Gastroesophageal sphincter (tissue), 4 donors: ENCODE data around the gene CELA2B. TPM values are rescaled to one million over a fixed set of nuclear protein-coding genes. Genes with fewer than 3 reads are reported as not detected.
"Not testable (repeated sequence)": the region's sequence is repeated elsewhere in the genome, so short reads cannot be mapped to it uniquely, and the experiment has no call there.

Experiments
- ATAC-seq: fragments of 150-250 bp; one replicate; pipeline ENCODE4 v1.9.1; 2016; ENCODE audit warnings: mild to moderate bottlenecking, moderate library complexity
- H3K27ac ChIP-seq, 4 donors: fragments of 200-600 bp; sonication (generic) in 3 of 4; 1 replicate in 3 of 4; 2 replicates in 1 of 4; pipeline ENCODE4 v1.5.1; 2016 to 2019
- H3K27me3 ChIP-seq: fragments of 200-600 bp; sonication (generic); one replicate; pipeline ENCODE4 v1.5.1; 2019
- H3K36me3 ChIP-seq, 2 donors: fragments of 200-600 bp; sonication (generic); one replicate each; pipeline ENCODE4 v1.5.1; 2019; ENCODE audit warnings: control low read depth in 1 of 2
- H3K4me1 ChIP-seq, 3 donors: fragments of 200-600 bp; sonication (generic); 1 replicate in 2 of 3; 2 replicates in 1 of 3; pipeline ENCODE4 v1.5.1; 2016 to 2019; ENCODE audit warnings: control low read depth in 2 of 3
- H3K4me3 ChIP-seq, 2 donors: fragments of 200-600 bp; sonication (generic); one replicate each; pipeline ENCODE4 v1.5.1; 2019; ENCODE audit warnings: mild to moderate bottlenecking in 1 of 2, moderate library complexity in 1 of 2
- H3K9me3 ChIP-seq, 3 donors: fragments of 200-600 bp; sonication (generic); one replicate each; pipeline ENCODE4 v1.5.1; 2017 to 2019; ENCODE audit warnings: control low read depth in 2 of 3
- EP300 ChIP-seq: sonication (generic); formaldehyde crosslinking; IDR thresholded peaks from one replicate; pipeline ENCODE4 v1.6.1; 2017; ENCODE audit warnings: antibody characterized with exemption, mild to moderate bottlenecking
- POLR2A ChIP-seq, 2 donors: fragments of 450-650 bp; IDR thresholded peaks; one replicate each; pipeline ENCODE4 v1.6.1; 2017; ENCODE audit warnings: antibody characterized with exemption in 2 of 2, mild to moderate bottlenecking in 2 of 2, moderate library complexity in 1 of 2
- POLR2AphosphoS5 ChIP-seq: sonication (generic); formaldehyde crosslinking; IDR thresholded peaks from one replicate; pipeline ENCODE4 v1.6.1; 2017; ENCODE audit warnings: antibody characterized with exemption
- WGBS, 2 donors: methylation state at CpG; one replicate each; pipeline ENCODE4 v1.1.5; 2018; ENCODE audit warnings: low coverage in 1 of 2; 5-methylcytosine and 5-hydroxymethylcytosine counted together
- total RNA-seq, 4 donors: library from RNA; depleted of rRNA; stranded (reverse); fragments of >200 nt; gene quantifications; one replicate each; pipeline ENCODE4 v1.1.0, GENCODE V29; 2016
- TF ChIP-seq, protein P1 (sequence below), 4 experiments: fragments of 200-600 bp in 2 of 4; fragments of 450-650 bp in 2 of 4; sonication (generic) in 1 of 4; IDR thresholded peaks; one replicate each; pipeline ENCODE4 v1.5.1; 2017 to 2019; ENCODE audit warnings: antibody characterized with exemption in 4 of 4, mild to moderate bottlenecking in 2 of 4, moderate library complexity in 2 of 4

CELA2B gene
- total RNA-seq, 4 donors from 2014 or later = not detected

DNA sequence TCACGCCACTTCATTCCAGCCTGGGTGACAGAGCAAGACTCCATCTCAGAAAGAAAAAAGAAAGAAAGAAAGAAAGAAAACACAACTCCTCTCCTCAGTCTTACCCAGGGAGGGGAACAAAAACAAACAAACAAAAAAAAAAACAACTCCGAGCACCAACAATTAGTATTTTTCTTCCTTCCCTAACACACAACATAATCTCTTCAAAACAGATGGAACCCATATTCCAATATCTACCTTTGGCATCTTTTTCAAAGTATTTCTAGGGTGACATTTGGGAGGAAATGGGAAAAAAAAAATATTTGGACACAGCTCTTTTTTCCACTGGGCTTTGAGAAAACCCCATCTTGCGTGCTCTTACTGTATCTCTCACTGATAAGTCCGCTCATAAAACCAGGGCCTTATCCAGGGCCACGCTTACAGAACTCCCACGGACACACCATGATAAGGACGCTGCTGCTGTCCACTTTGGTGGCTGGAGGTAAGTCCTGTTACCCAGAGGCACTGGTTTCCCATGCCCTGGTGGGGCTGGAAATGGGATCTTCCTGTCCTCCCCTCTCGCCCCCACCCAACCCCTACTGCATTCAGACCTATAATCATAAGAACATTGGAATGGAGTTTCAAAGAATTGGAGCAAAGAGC lies 19.5 kb upstream of the CELA2B start, which contains the start of gene CELA2A:
TSS of gene CELA2A (plus strand) at position 420 of the 642 bp plus-strand sequence. CDS start at position 442, 22 bp downstream.
- 87 to 96% methylated on average over 6 to 8 of the region's 8 CpGs for WGBS, 2 donors
- no peak for TF ChIP-seq EP300
- TF ChIP-seq, protein P1, sequence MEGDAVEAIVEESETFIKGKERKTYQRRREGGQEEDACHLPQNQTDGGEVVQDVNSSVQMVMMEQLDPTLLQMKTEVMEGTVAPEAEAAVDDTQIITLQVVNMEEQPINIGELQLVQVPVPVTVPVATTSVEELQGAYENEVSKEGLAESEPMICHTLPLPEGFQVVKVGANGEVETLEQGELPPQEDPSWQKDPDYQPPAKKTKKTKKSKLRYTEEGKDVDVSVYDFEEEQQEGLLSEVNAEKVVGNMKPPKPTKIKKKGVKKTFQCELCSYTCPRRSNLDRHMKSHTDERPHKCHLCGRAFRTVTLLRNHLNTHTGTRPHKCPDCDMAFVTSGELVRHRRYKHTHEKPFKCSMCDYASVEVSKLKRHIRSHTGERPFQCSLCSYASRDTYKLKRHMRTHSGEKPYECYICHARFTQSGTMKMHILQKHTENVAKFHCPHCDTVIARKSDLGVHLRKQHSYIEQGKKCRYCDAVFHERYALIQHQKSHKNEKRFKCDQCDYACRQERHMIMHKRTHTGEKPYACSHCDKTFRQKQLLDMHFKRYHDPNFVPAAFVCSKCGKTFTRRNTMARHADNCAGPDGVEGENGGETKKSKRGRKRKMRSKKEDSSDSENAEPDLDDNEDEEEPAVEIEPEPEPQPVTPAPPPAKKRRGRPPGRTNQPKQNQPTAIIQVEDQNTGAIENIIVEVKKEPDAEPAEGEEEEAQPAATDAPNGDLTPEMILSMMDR (IDR thresholded peaks at IDR 0.05) = no peak
- no peak for TF ChIP-seq POLR2A (IDR thresholded peaks at IDR 0.05)
- no peak for TF ChIP-seq POLR2AphosphoS5

DNA sequence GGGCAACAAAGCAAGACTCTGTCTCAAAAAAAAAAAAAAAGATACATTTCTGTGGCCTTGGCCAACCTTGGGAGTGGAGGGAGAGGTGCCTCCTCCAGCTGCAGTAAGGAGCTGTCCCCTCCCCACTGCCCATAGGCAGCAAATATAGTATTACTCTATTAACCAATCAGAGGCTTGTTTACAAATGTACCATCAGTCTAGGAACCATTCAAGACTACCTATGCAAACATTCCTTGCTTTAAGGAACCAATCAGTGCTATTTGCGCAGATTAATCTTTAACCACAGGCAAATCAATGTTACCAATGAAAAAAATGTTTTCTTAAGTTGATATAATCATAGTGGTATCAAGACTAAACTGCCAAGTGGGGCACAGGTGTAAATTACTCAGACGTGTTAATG lies 18.3 kb upstream of the CELA2B start:
- Histone ChIP-seq H3K36me3 (no peaks in the 10 kb centered on the region), H3K4me1 (peaks cover 0 to 21% (median 0%) of the 10 kb centered on the region in 3 donors), H3K27me3 (no peaks in the 10 kb centered on the region), H3K9me3 (no peaks in the 10 kb centered on the region), H3K27ac (no peak overlapping the region), H3K4me3 (no peak overlapping the region)
- TF ChIP-seq EP300 = no peak
- TF ChIP-seq POLR2A (IDR thresholded peaks at IDR 0.05) = no peak
- no peak for TF ChIP-seq POLR2AphosphoS5
- TF ChIP-seq, protein P1 (IDR thresholded peaks at IDR 0.05) = no peak
- 70 to 71% methylated on average over 2 of the region's 2 CpGs for WGBS, 2 donors
- ATAC-seq = no peak

More for the DNA sequence above, 19.5 kb upstream of the CELA2B start, which contains the start of gene CELA2A:
- H3K4me3 ChIP-seq = no peak within 1 kb of the TSS
- ATAC-seq = no peak
- H3K27ac ChIP-seq = no peak within 1 kb of the TSS
- H3K4me1 ChIP-seq = peaks cover 0 to 21% (median 0%) of the 10 kb centered on the region in 3 donors
- H3K27me3 ChIP-seq = no peaks in the 10 kb centered on the region
- no peaks in the 10 kb centered on the region for H3K9me3 ChIP-seq
- no peaks in the 10 kb centered on the region for H3K36me3 ChIP-seq

DNA sequence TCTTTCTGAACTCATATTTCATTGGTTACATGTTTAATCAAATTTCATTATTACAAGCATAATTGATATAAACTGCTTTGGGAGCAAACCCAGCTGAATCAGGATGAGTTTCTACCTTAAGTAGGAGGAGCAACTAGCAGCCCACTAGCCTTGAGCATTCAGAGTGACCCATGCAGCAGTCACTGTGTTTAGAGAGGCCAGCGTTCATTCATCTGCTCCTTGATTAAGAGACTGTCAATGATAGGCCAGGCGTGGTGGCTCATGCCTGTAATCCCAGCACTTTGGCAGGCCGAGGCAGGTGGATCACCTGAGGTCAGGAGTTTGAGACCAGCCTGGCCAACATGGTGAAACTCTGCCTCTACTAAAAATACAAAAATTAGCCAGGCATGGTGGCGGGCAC lies 17.5 kb upstream of the CELA2B start:
- 100% methylated on average over 3 of the region's 4 CpGs; no CpG with 5 or more reads in 1 of the 2 donors for WGBS, 2 donors
- not testable (repeated sequence) for H3K36me3 ChIP-seq, H3K27ac ChIP-seq, H3K9me3 ChIP-seq, H3K27me3 ChIP-seq, H3K4me3 ChIP-seq, ATAC-seq
- H3K4me1 ChIP-seq = peaks cover 0 to 21% (median 0%) of the 10 kb centered on the region in 3 donors

DNA sequence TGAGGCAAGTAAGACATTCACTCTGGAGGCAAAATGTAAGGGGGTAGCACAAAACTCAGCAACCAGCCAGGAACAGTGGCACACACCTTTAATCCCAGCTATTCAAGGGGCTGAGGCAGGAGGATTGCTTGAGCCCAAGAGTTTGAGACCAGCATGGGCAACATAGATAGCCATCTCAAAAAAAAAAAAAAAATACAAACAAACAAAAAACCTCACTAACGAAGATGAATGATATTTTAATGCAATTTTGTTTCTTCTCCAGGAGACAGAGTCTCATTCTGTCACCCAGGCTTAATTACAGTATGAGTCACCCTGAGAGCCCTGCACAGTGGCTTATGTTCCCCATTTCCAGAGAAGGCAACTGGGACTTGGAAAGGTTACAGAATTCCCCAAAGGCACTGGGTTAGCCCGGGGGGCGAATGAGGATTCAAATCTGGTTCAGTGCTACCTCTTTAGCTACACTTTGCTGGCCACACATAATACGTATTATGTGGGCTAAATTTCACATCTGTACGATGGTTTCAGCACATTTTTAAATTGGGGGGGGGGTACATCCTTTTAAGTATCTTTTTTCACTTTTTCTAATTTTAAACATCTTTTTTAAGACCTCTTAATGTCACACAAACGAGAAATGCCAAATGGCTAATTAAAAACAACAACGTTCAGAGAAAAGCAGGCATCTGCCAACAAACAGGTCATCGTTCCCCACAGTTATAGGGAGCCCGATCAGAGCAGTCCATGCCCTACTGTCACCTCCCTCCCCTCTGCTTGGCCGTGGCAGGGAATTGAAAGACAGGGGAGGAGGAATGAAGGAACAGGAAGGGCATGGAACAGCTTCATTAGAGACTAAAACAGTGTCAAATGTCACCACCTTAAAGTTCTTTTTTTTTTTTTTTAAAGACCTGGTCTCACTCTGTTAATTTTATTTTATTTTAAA lies 15.9 kb upstream of the CELA2B start:
- 30 to 37% methylated on average over 10 of the region's 10 CpGs for WGBS, 2 donors

DNA sequence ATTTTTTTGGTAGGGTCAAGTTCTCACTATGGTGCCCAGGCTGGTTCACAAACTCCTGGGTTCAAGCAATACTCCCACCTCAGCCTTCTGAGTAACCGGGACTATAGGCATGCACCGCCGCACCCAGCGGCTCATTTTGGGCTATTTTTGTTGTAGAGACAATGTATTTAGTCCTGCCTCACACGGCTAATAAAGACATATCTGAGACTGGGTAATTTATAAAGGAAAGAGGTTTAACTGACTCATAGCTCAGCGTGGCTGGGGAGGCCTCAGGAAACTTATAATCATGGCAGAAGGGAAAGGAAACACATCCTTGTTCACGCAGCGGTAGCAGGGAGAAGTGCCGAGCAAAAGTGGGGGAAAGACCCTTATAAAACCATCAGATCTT lies 15.2 kb upstream of the CELA2B start:
- 73 to 96% methylated on average over 4 to 9 of the region's 9 CpGs for WGBS, 2 donors
- no peak for ATAC-seq
- Histone ChIP-seq H3K27me3 (no peaks in the 10 kb centered on the region), H3K4me1 (peaks cover 0 to 13% (median 0%) of the 10 kb centered on the region in 3 donors), H3K9me3 (no peaks in the 10 kb centered on the region), H3K27ac (no peak overlapping the region), H3K4me3 (no peak overlapping the region), H3K36me3 (no peaks in the 10 kb centered on the region)
- no peak for TF ChIP-seq POLR2A (IDR thresholded peaks at IDR 0.05)
- TF ChIP-seq EP300 = no peak
- TF ChIP-seq POLR2AphosphoS5 = no peak
- TF ChIP-seq, protein P1 (IDR thresholded peaks at IDR 0.05) = no peak

More for the DNA sequence above, 15.9 kb upstream of the CELA2B start:
- H3K27me3 ChIP-seq = no peaks in the 10 kb centered on the region
- H3K27ac ChIP-seq = no peak overlapping the region
- TF ChIP-seq, protein P1 (IDR thresholded peaks at IDR 0.05) = no peak
- no peak for TF ChIP-seq POLR2A (IDR thresholded peaks at IDR 0.05)
- H3K4me1 ChIP-seq = peaks cover 0 to 13% (median 0%) of the 10 kb centered on the region in 3 donors
- no peak overlapping the region for H3K4me3 ChIP-seq
- H3K36me3 ChIP-seq = no peaks in the 10 kb centered on the region
- no peaks in the 10 kb centered on the region for H3K9me3 ChIP-seq
- ATAC-seq = no peak

DNA sequence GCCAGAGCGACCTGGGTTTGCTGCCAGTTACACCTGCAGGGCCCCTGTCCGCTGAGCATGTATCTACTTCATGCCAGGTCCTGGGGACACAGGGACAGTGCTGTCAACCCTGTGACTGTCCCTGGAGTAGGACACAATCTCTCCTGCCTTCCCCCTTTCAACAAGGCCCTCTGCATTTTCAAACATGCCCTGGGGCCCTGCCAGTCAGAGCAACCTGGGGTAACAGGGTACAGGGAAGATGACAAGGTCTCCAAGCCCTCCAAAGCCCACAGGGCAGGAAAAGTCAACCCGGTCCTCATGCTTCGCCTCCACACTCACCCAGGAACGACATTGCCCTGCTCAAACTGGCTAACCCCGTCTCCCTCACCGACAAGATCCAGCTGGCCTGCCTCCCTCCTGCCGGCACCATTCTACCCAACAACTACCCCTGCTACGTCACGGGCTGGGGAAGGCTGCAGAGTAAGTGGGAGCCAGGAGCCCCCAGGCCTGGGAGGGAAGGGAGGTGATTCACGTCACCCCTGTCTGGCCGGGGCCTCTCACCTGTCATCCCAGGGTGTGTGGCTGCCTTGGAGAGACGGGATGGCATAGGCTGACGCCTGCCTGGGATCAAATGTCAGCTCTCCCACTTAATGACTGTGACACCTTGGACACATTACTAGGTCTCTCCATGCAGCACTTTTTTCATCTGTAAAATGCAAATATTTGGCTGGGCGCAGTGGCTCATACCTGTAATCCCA lies 12.7 kb upstream of the CELA2B start:
- peaks cover 0 to 13% (median 0%) of the 10 kb centered on the region in 3 donors for H3K4me1 ChIP-seq
- H3K9me3 ChIP-seq, H3K36me3 ChIP-seq, H3K27ac ChIP-seq, H3K4me3 ChIP-seq, H3K27me3 ChIP-seq, ATAC-seq: not testable (repeated sequence)
- no CpG with 5 or more reads among the region's 15 CpGs for WGBS, 2 donors

DNA sequence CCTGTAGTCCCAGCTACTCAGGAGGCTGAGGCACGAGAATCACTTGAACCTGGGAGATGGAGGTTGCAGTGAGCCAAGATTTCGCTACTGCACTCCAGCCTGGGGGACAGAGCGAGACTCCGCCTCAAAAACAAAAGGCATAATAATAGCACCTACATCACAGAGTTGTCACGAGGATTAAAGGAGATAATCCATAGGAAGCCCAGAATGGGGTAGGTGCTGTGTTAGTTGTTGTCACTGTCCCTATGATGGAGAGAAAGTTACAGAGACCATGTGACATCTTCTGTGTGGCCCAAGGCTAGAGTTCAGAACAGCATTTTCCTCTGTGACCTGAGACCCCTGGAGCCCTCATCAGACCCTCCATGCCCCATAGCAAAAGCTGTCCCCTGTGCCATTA lies 12.0 kb upstream of the CELA2B start:
- H3K27ac ChIP-seq, H3K4me3 ChIP-seq, ATAC-seq, H3K9me3 ChIP-seq, H3K36me3 ChIP-seq, H3K27me3 ChIP-seq: not testable (repeated sequence)
- WGBS, 2 donors = 90 to 94% methylated on average over 3 to 5 of the region's 5 CpGs
- H3K4me1 ChIP-seq = peaks cover 0 to 14% (median 0%) of the 10 kb centered on the region in 3 donors
